IMR-90 (cell line): ENCODE measurements around the gene CTNNA2. TPM values are rescaled to one million over a fixed set of nuclear protein-coding genes. Genes with fewer than 3 reads are reported as not detected.

Source experiments
- ATAC-seq: fragments of 200-7000 bp; cut with Tn5 transposase; 2 replicates; pipeline ENCODE4 v1.9.1; 2020; ENCODE audit warnings: low read depth, mild to moderate bottlenecking, moderate library complexity
- BruUV-seq: library from RNA; stranded (reverse); fragments of 400-500 nt; replicated peaks from 2 replicates; lab custom pipeline; 2021; lab: Mats Ljungman, UMichigan
- CTCF ChIA-PET: fragments of 300-600 bp; formaldehyde crosslinking; extraction: SDS; loops from one replicate; lab custom pipeline; 2021; ENCODE audit warnings: antibody characterized with exemption; lab: Yijun Ruan, JAX
- POLR2A ChIA-PET: fragments of 300-600 bp; sonication (Branson Sonifier 250); formaldehyde crosslinking; loops from one replicate; lab custom pipeline; 2022; ENCODE audit warnings: antibody characterized with exemption; ENCODE audit not compliant: unreplicated experiment; lab: Charles Lee
- DNase-seq: peaks from one replicate; pipeline ENCODE4 v3.0.0; 2013
- H2AFZ ChIP-seq: replicated peaks from 2 replicates; pipeline ENCODE3; 2013; ENCODE audit warnings: low read length, mild to moderate bottlenecking; ENCODE audit not compliant: poor library complexity
- H2AK5ac ChIP-seq: 2 replicates; pipeline ENCODE4 v1.6.1; 2013; ENCODE audit warnings: low read depth, low read length, inconsistent platforms
- H2AK9ac ChIP-seq: replicated peaks from 2 replicates; pipeline ENCODE3; 2013; ENCODE audit warnings: mild to moderate bottlenecking, low read depth, low read length, moderate library complexity; ENCODE audit not compliant: poor library complexity
- H2BK120ac ChIP-seq: 2 replicates; pipeline ENCODE4 v1.6.1; 2013; ENCODE audit warnings: low read depth, low read length, inconsistent platforms
- H2BK15ac ChIP-seq: 3 replicates; pipeline ENCODE4 v1.6.1; 2013; ENCODE audit warnings: low read depth, low read length, inconsistent platforms
- H2BK20ac ChIP-seq: 2 replicates; pipeline ENCODE4 v1.6.1; 2013; ENCODE audit warnings: low read depth, mild to moderate bottlenecking, inconsistent platforms, low read length, moderate library complexity
- H2BK5ac ChIP-seq: 2 replicates; pipeline ENCODE4 v1.6.1; 2013; ENCODE audit warnings: mild to moderate bottlenecking, low read depth, low read length, inconsistent platforms; ENCODE audit not compliant: poor library complexity, severe bottlenecking
- H3K14ac ChIP-seq: replicated peaks from 2 replicates; pipeline ENCODE4 v1.6.1; 2013; ENCODE audit warnings: low read depth, low read length, inconsistent platforms
- H3K18ac ChIP-seq: 2 replicates; pipeline ENCODE4 v1.6.1; 2013; ENCODE audit warnings: low read depth, low read length, control low read depth
- H3K23ac ChIP-seq: 2 replicates; pipeline ENCODE4 v1.6.1; 2013; ENCODE audit warnings: low read depth, low read length, inconsistent platforms
- H3K27ac ChIP-seq: 2 replicates; pipeline ENCODE4 v1.5.1; 2013; ENCODE audit warnings: mild to moderate bottlenecking, control low read depth, low read length; ENCODE audit not compliant: insufficient read depth
- H3K27me3 ChIP-seq: 2 replicates; pipeline ENCODE4 v1.6.1; 2013; ENCODE audit warnings: low read length; ENCODE audit not compliant: control insufficient read depth, insufficient read depth
- H3K36me3 ChIP-seq: 2 replicates; pipeline ENCODE4 v1.6.1; 2013; ENCODE audit warnings: low read length, mixed read lengths; ENCODE audit not compliant: control insufficient read depth, insufficient read depth
- H3K4ac ChIP-seq: 2 replicates; pipeline ENCODE4 v1.6.1; 2013; ENCODE audit warnings: low read depth, low read length, inconsistent platforms
- H3K4me1 ChIP-seq: 2 replicates; pipeline ENCODE4 v1.6.1; 2013; ENCODE audit warnings: low read length, mixed read lengths; ENCODE audit not compliant: control insufficient read depth, insufficient read depth
- H3K4me2 ChIP-seq: 2 replicates; pipeline ENCODE4 v1.6.1; 2013; ENCODE audit warnings: low read depth, mild to moderate bottlenecking, control low read depth, low read length, moderate library complexity
- H3K4me3 ChIP-seq: 2 replicates; pipeline ENCODE4 v1.5.1; 2013; ENCODE audit warnings: low read depth, mild to moderate bottlenecking, control low read depth, low read length, moderate library complexity; ENCODE audit not compliant: insufficient read depth
- H3K56ac ChIP-seq: 2 replicates; pipeline ENCODE4 v1.6.1; 2013; ENCODE audit warnings: low read length, inconsistent platforms; ENCODE audit not compliant: insufficient read depth; ENCODE audit errors: extremely low read depth
- H3K79me1 ChIP-seq, 2 experiments: 2 replicates each; pipeline ENCODE4 v1.6.1; 2013; ENCODE audit warnings: low read length in 2 of 2, inconsistent platforms in 1 of 2, low read depth in 1 of 2
- H3K9ac ChIP-seq: 2 replicates; pipeline ENCODE4 v1.6.1; 2013; ENCODE audit warnings: low read depth, low read length, control low read depth
- H3K9me1 ChIP-seq: 2 replicates; pipeline ENCODE4 v1.6.1; 2013; ENCODE audit warnings: low read length, inconsistent platforms; ENCODE audit not compliant: insufficient read depth
- H3K9me3 ChIP-seq: 2 replicates; pipeline ENCODE4 v1.6.1; 2013; ENCODE audit warnings: low read length; ENCODE audit not compliant: control insufficient read depth, insufficient read depth
- H4K20me1 ChIP-seq: 2 replicates; pipeline ENCODE4 v1.6.1; 2013; ENCODE audit warnings: low read length, inconsistent platforms; ENCODE audit not compliant: insufficient read depth
- H4K5ac ChIP-seq: 2 replicates; pipeline ENCODE4 v1.6.1; 2013; ENCODE audit warnings: mild to moderate bottlenecking, low read depth, low read length, control low read depth
- H4K8ac ChIP-seq, 2 experiments: 2 replicates each; pipeline ENCODE4 v1.6.1; 2013; ENCODE audit warnings: low read depth in 2 of 2, low read length in 2 of 2, control low read depth in 1 of 2, inconsistent platforms in 1 of 2
- H4K91ac ChIP-seq: 2 replicates; pipeline ENCODE4 v1.6.1; 2013; ENCODE audit warnings: low read depth, low read length, inconsistent platforms; ENCODE audit not compliant: insufficient read depth
- ELK1 ChIP-seq: fragments of 150-350 bp; IDR thresholded peaks from 2 replicates; pipeline ENCODE4 v1.6.1; 2016; ENCODE audit warnings: low read depth, mild to moderate bottlenecking, low read length, moderate library complexity, borderline replicate concordance
- FOS ChIP-seq: fragments of 150-350 bp; IDR thresholded peaks from 2 replicates; pipeline ENCODE4 v1.6.1; 2016; ENCODE audit warnings: low read depth, low read length
- MAZ ChIP-seq: IDR thresholded peaks from 2 replicates; pipeline ENCODE4 v1.6.1; 2012; ENCODE audit warnings: low read depth, mild to moderate bottlenecking, low read length, improper control_type of control experiment, moderate library complexity, borderline replicate concordance
- USF2 ChIP-seq: fragments of 150-350 bp; IDR thresholded peaks from 2 replicates; pipeline ENCODE4 v1.6.1; 2017; ENCODE audit warnings: mild to moderate bottlenecking, antibody characterized with exemption, low read length, low read depth
- WGBS, 2 experiments: methylation state at CpG; one replicate each; pipeline versions ENCODE4 v1.1.5 to v1.1.7; 2013; ENCODE audit warnings: missing lambda C conversion rate in 2 of 2; ENCODE audit not compliant: insufficient read length in 1 of 2; ENCODE audit errors: extremely low coverage in 2 of 2; 5-methylcytosine and 5-hydroxymethylcytosine counted together
- dilution Hi-C: fragments of 300-500 bp; cut with HindIII; formaldehyde crosslinking; loops from one replicate; pipeline ENCODE4 v1.14.3; 2018; ENCODE audit warnings: low sequenced_read_pairs; ENCODE audit not compliant: unreplicated experiment
- in situ Hi-C: fragments of 300-500 bp; cut with MboI; formaldehyde crosslinking; loops from 3 replicates; pipeline ENCODE4 v1.14.3; 2019; ENCODE audit warnings: low sequenced_read_pairs, inconsistent platforms, mixed read lengths
- intact Hi-C: fragments of 100-400 bp; cut with micrococcal nuclease; formaldehyde crosslinking; loops from 2 replicates; pipeline ENCODE4 v1.10.0; 2022
- polyA plus RNA-seq, 3 experiments: library from polyadenylated mRNA; depleted of rRNA; stranded (reverse); fragments of >200 nt; gene quantifications; 2 replicates each; pipeline ENCODE4 v1.2.3, GENCODE V29; 2012; ENCODE audit warnings: low replicate concordance in 1 of 3
- total RNA-seq: library from RNA; depleted of rRNA; stranded (reverse); fragments of >200 nt; gene quantifications from 2 replicates; pipeline ENCODE4 v1.2.3, GENCODE V29; 2012
- TF ChIP-seq, protein P1 (sequence below): conservative IDR thresholded peaks from 2 replicates; pipeline ENCODE4 v1.5.1; 2012; ENCODE audit warnings: mild to moderate bottlenecking, low read depth, low read length, improper control_type of control experiment

Gene CTNNA2
- total and polyA plus RNA-seq, 2 of the 4 experiments (the other 2 are of a cell fraction), result not detected

DNA sequence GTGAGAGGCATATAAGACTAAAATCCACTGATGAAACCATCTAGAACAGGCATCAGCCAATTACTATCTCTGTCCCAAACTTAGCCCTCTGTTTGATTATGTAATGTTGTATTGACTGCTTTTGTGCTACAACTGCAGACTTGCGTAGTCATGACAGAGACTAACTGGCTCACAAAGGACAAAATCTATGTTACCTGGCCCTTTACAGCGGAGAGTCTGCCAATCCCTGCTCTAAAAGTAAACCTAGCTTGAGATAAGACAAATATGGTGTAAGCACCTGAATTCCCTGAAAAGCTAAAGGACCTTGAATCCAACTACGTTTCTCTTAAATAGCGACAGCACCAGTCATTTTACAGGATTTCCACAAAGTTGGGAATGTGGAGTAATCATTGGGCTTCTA is 894.5 kb downstream of the CTNNA2 start:
- Histone ChIP-seq H2AK5ac (no peak overlapping the region), H2BK5ac (no peak overlapping the region), H3K56ac (no peak overlapping the region), H3K9ac (no peak overlapping the region), H3K9me1 (no peaks in the 10 kb centered on the region), H2AFZ (no peak overlapping the region), H3K14ac (no peak overlapping the region), H3K27ac (no peak overlapping the region), H3K4me3 (no peak overlapping the region), H3K9me3 (no peaks in the 10 kb centered on the region), H3K23ac (no peak overlapping the region), H3K27me3 (no peaks in the 10 kb centered on the region), H3K36me3 (no peaks in the 10 kb centered on the region), H2BK20ac (no peak overlapping the region), H3K79me1 (no peaks in the 10 kb centered on the region), H2AK9ac (no peak overlapping the region), H4K20me1 (no peaks in the 10 kb centered on the region), H3K4me2 (no peak overlapping the region), H3K4me1 (no peaks in the 10 kb centered on the region), H4K91ac (no peak overlapping the region), H4K5ac (no peak overlapping the region), H3K18ac (no peak overlapping the region), H2BK15ac (no peak overlapping the region), H4K8ac (no peak overlapping the region), H3K4ac (no peak overlapping the region), H2BK120ac (no peak overlapping the region)
- no TSS peak for BruUV-seq
- intact Hi-C loops, result no loop called here
- in situ Hi-C loops, result no loop called here
- ChIA-PET CTCF (no interaction called here), POLR2A (no interaction called here)
- no peak for DNase-seq
- dilution Hi-C loops, result no loop called here
- 100% methylated on average over 1 of the region's 4 CpGs; no CpG with 5 or more reads in 1 of the 2 experiments for WGBS, 2 experiments
- ATAC-seq, result no peak
- TF ChIP-seq ELK1, result no peak
- TF ChIP-seq, protein P1, sequence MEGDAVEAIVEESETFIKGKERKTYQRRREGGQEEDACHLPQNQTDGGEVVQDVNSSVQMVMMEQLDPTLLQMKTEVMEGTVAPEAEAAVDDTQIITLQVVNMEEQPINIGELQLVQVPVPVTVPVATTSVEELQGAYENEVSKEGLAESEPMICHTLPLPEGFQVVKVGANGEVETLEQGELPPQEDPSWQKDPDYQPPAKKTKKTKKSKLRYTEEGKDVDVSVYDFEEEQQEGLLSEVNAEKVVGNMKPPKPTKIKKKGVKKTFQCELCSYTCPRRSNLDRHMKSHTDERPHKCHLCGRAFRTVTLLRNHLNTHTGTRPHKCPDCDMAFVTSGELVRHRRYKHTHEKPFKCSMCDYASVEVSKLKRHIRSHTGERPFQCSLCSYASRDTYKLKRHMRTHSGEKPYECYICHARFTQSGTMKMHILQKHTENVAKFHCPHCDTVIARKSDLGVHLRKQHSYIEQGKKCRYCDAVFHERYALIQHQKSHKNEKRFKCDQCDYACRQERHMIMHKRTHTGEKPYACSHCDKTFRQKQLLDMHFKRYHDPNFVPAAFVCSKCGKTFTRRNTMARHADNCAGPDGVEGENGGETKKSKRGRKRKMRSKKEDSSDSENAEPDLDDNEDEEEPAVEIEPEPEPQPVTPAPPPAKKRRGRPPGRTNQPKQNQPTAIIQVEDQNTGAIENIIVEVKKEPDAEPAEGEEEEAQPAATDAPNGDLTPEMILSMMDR, result no peak
- no peak for TF ChIP-seq USF2
- no peak for TF ChIP-seq MAZ
- no peak for TF ChIP-seq FOS
